Vagina (tissue), 2 donors: ENCODE results near the gene CYSLTR2. TPM values are rescaled to one million over a fixed set of nuclear protein-coding genes. Genes with fewer than 3 reads are reported as not detected.
A peak's percentile ranks its signal among the peaks of the same experiment; 100 is the strongest.

Experiments used
- DNase-seq, 2 donors: peaks; one replicate each; pipeline ENCODE4 v3.0.0-alpha.2; 2017; ENCODE audit errors: extremely low spot score in 2 of 2
- H3K27ac ChIP-seq: fragments of 200-600 bp; sonication (generic); one replicate; pipeline ENCODE4 v1.5.1; 2019
- H3K27me3 ChIP-seq: fragments of 200-600 bp; sonication (generic); one replicate; pipeline ENCODE4 v1.5.1; 2019
- H3K36me3 ChIP-seq, 2 donors: fragments of 200-600 bp; sonication (generic); one replicate each; pipeline ENCODE4 v1.5.1; 2017 to 2019
- H3K4me1 ChIP-seq: fragments of 200-600 bp; sonication (generic); one replicate; pipeline ENCODE4 v1.5.1; 2019
- H3K4me3 ChIP-seq, 2 donors: fragments of 200-600 bp; sonication (generic); 1 replicate in 1 of 2; 2 replicates in 1 of 2; pipeline ENCODE4 v1.5.1; 2016 to 2019
- H3K9me3 ChIP-seq: fragments of 200-600 bp; sonication (generic); one replicate; pipeline ENCODE4 v1.5.1; 2019
- POLR2A ChIP-seq, 2 donors: fragments of 450-650 bp; IDR thresholded peaks; one replicate each; pipeline ENCODE4 v1.6.1; 2017; ENCODE audit warnings: antibody characterized with exemption in 2 of 2, mild to moderate bottlenecking in 2 of 2, moderate library complexity in 2 of 2
- POLR2AphosphoS5 ChIP-seq, 2 donors: sonication (generic); formaldehyde crosslinking; IDR thresholded peaks; one replicate each; pipeline ENCODE4 v1.9.0; 2017; ENCODE audit warnings: antibody characterized with exemption in 2 of 2, mild to moderate bottlenecking in 2 of 2, low read depth in 1 of 2; ENCODE audit not compliant: insufficient read depth in 1 of 2
- intact Hi-C: fragments of 100-400 bp; cut with DNase I; formaldehyde crosslinking; loops from one replicate; pipeline ENCODE4 v1.15.1; 2023
- total RNA-seq: library from RNA; depleted of rRNA; stranded (reverse); fragments of >200 nt; gene quantifications from one replicate; pipeline ENCODE4 v1.2.3, GENCODE V29; 2016
- TF ChIP-seq, protein P1 (sequence below), 3 experiments: fragments of 450-650 bp in 2 of 3; fragments of 200-600 bp in 1 of 3; sonication (generic) in 1 of 3; IDR thresholded peaks; one replicate each; pipeline ENCODE4 v1.5.1; 2017 to 2019; ENCODE audit warnings: antibody characterized with exemption in 3 of 3, mild to moderate bottlenecking in 2 of 3, moderate library complexity in 2 of 3

CYSLTR2 gene
- total RNA-seq, 1 donor from 2014 or later = 0.49 TPM

DNA sequence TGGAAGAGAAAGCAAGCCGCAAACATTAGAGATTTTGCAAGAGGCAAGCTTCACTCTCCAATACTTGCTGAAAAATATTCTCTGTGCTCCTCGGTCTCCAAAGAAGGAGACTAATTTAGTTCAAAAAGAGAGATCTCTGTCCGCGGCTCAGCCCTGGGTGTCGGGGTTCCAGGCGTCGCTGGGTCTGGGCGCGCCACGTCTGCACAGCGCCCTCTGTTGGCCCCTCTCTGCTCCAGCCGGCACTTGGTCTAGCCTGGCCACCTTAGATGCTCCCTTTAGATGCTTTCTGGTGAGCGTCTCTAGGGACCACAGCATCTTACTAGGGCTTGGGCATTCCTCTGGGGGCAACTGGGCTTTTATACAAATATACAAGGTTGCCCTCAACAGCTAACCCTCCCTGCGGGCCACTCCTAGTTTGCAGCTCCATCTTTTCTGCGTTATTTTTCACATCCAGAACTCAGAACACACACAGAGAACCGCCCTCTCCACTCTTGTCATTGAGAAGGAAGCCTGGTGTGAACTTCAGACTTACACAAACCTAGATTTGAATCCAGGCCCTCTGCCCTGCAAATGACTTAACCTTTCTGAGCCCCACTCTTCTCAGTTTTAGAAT, 78.3 kb downstream of the CYSLTR2 start:
- Histone ChIP-seq H3K27ac (no peak overlapping the region), H3K4me3 (no peak overlapping the region), H3K9me3 (no peaks in the 10 kb centered on the region), H3K4me1 (peaks cover 18% of the 10 kb centered on the region), H3K27me3 (no peaks in the 10 kb centered on the region), H3K36me3 (no peaks in the 10 kb centered on the region)
- TF ChIP-seq, protein P1, sequence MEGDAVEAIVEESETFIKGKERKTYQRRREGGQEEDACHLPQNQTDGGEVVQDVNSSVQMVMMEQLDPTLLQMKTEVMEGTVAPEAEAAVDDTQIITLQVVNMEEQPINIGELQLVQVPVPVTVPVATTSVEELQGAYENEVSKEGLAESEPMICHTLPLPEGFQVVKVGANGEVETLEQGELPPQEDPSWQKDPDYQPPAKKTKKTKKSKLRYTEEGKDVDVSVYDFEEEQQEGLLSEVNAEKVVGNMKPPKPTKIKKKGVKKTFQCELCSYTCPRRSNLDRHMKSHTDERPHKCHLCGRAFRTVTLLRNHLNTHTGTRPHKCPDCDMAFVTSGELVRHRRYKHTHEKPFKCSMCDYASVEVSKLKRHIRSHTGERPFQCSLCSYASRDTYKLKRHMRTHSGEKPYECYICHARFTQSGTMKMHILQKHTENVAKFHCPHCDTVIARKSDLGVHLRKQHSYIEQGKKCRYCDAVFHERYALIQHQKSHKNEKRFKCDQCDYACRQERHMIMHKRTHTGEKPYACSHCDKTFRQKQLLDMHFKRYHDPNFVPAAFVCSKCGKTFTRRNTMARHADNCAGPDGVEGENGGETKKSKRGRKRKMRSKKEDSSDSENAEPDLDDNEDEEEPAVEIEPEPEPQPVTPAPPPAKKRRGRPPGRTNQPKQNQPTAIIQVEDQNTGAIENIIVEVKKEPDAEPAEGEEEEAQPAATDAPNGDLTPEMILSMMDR (IDR thresholded peaks at IDR 0.05) = peak in 1 of 3 experiments; percentile 45
- TF ChIP-seq POLR2A (IDR thresholded peaks at IDR 0.05) = no peak
- TF ChIP-seq POLR2AphosphoS5 (IDR thresholded peaks at IDR 0.05; ENCODE audit: insufficient read depth in 1 of 2, low read depth in 1 of 2) = no peak
- no peak for DNase-seq
- intact Hi-C loops = no loop called here

DNA sequence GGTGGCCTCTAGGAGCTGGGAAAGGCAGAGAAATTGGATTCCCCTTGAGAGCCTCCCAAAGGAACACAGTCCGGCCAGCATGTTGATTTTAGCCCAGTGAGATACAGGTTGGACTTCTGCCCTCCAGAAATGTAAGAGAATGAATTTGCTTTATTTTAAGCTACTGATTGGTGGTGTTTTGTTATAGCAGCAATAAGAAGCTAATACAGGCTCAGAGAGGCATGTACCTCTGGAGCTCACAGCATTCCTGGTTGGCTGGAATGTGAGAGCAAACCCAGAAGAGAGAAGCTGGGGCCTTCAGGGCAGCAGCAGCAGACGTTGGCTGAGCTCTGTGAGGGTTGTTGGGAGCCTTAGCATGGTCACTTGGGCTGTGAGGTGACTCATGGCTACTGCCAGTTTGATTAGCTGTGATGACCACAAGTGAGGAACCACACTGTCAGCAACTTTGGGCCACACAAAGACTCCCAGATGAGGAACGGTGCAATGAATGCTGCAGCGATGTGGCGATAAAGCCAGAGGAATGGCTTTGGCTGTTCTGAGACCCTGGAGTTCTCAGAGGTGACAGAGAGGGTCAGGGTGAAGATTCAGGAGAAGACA, 80.1 kb downstream of the CYSLTR2 start:
- H3K27me3 ChIP-seq = no peaks in the 10 kb centered on the region
- intact Hi-C loops = no loop called here
- H3K4me3 ChIP-seq = no peak overlapping the region
- H3K27ac ChIP-seq = no peak overlapping the region
- H3K36me3 ChIP-seq = no peaks in the 10 kb centered on the region
- TF ChIP-seq, protein P1 (IDR thresholded peaks at IDR 0.05) = no peak
- H3K4me1 ChIP-seq = peaks cover 7% of the 10 kb centered on the region
- H3K9me3 ChIP-seq = no peaks in the 10 kb centered on the region
- DNase-seq = no peak

DNA sequence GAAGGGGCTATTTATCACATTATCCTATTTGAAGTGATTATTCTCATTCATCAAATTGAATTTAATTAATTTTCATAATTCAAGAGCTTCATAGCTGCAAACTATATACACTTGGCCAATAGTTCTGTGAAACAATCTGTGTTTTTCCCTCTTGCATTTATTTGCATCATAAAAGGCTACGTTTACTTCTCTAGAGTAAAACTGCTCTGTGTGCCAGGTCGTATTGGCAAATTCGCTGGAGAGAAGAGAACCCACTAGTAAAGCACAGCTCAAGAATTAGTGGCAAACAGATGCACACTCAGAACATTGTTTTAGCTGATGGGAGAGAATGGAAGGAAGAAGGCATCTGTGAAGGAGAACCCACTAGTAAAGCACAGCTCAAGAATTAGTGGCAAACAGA, 81.8 kb downstream of the CYSLTR2 start:
- TF ChIP-seq POLR2A (IDR thresholded peaks at IDR 0.05) = no peak
- no peak for TF ChIP-seq POLR2AphosphoS5 (IDR thresholded peaks at IDR 0.05; ENCODE audit: insufficient read depth in 1 of 2, low read depth in 1 of 2)
- TF ChIP-seq, protein P1 (IDR thresholded peaks at IDR 0.05) = no peak
- Histone ChIP-seq H3K4me1 (peaks cover 6% of the 10 kb centered on the region), H3K9me3 (no peaks in the 10 kb centered on the region), H3K27ac (no peak overlapping the region), H3K27me3 (no peaks in the 10 kb centered on the region), H3K4me3 (no peak overlapping the region), H3K36me3 (no peaks in the 10 kb centered on the region)
- DNase-seq = no peak
- intact Hi-C loops = no loop called here

DNA sequence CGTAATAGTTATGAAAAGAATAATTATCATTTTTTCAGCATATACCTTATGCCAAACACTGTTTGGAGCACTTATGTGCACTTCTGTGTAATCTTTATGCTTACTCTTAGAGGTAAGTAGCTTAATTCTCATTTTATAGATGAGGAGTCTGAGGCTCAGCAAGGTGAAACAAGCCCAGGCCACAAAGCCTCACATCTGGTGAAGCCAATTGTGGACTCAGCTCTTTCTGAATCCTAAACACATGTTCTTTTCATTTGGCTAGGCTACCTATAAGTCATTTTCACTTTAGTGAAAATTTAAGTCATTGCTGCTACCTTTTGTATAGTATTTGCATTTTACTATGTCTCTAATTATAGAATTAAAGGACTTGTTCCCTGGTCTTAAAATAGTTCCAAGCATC, 84.0 kb downstream of the CYSLTR2 start:
- Histone ChIP-seq H3K27me3 (no peaks in the 10 kb centered on the region), H3K4me1 (no peaks in the 10 kb centered on the region), H3K27ac (no peak overlapping the region), H3K4me3 (no peak overlapping the region), H3K9me3 (no peaks in the 10 kb centered on the region), H3K36me3 (no peaks in the 10 kb centered on the region)
- intact Hi-C loops = no loop called here
- TF ChIP-seq, protein P1 (IDR thresholded peaks at IDR 0.05) = no peak
- TF ChIP-seq POLR2A (IDR thresholded peaks at IDR 0.05) = no peak
- TF ChIP-seq POLR2AphosphoS5 (IDR thresholded peaks at IDR 0.05; ENCODE audit: insufficient read depth in 1 of 2, low read depth in 1 of 2) = no peak
- DNase-seq = no peak

DNA sequence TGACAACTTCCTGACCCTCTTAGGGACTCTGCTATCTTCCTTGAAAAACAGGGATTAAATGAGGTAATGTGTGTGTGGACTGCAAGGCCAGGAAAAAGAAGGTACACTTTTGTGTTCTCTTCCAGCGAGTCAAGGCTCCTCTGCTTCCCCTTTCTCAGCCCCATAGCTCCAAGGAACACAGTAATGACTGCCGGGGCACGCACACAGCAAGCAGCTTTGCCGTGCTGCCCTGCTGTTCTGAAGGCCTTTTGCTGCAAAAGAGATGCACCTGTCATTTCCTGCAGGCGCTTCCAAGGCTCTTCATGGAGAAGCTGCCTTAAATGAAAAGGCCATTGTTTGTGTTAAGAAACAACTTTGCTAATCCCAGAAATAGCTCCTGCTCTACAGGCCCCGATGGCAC, 84.6 kb downstream of the CYSLTR2 start:
- H3K9me3 ChIP-seq = no peaks in the 10 kb centered on the region
- intact Hi-C loops = no loop called here

More for the DNA sequence above, 84.6 kb downstream of the CYSLTR2 start:
- no peaks in the 10 kb centered on the region for H3K4me1 ChIP-seq
- no peaks in the 10 kb centered on the region for H3K36me3 ChIP-seq
- H3K4me3 ChIP-seq = no peak overlapping the region
- no peak for DNase-seq
- TF ChIP-seq, protein P1 (IDR thresholded peaks at IDR 0.05) = no peak
- TF ChIP-seq POLR2A (IDR thresholded peaks at IDR 0.05) (no peak), POLR2AphosphoS5 (IDR thresholded peaks at IDR 0.05; ENCODE audit: insufficient read depth in 1 of 2, low read depth in 1 of 2) (no peak)
- H3K27ac ChIP-seq = no peak overlapping the region
- H3K27me3 ChIP-seq = no peaks in the 10 kb centered on the region
